Right lobe of liver (tissue), 4 donors: ENCODE data around the gene GLOD5.
A peak's percentile ranks its signal among the peaks of the same experiment; 100 is the strongest.

Experiments used
- CTCF ChIP-seq, 4 donors: fragments of 200-600 bp in 3 of 4; fragments of 450-650 bp in 1 of 4; IDR thresholded peaks; one replicate each; pipeline versions ENCODE4 v1.5.1 to v1.8.0; 2016 to 2022; ENCODE audit warnings: antibody characterized with exemption in 4 of 4, mild to moderate bottlenecking in 2 of 4
- POLR2A ChIP-seq: fragments of 450-650 bp; IDR thresholded peaks from one replicate; pipeline ENCODE4 v1.6.1; 2017; ENCODE audit warnings: antibody characterized with exemption, mild to moderate bottlenecking
- donor health status: DM: no; HTN: no; CAD: no.
- donor health status: DM: no; HTN: no; CAD: no.
- donor health status: DM: no; HTN: yes; CAD: no.

- no peak for TF ChIP-seq CTCF (IDR thresholded peaks at IDR 0.05)
- TF ChIP-seq POLR2A, result peak; percentile 87
These were observed 40.8 kb downstream of the GLOD5 start for GRCh38 chrX:48802089-48802904.
